Spleen (tissue), 7 donors: ENCODE results near the gene FBXW8.

Experiments used
- POLR2A ChIP-seq, 3 donors: fragments of 450-650 bp; IDR thresholded peaks; one replicate each; pipeline ENCODE4 v1.5.1; 2017; ENCODE audit warnings: antibody characterized with exemption in 3 of 3, mild to moderate bottlenecking in 1 of 3
- TF ChIP-seq, protein P1 (sequence below), 11 experiments: fragments of 200-600 bp in 7 of 11; fragments of 450-650 bp in 4 of 11; sonication (generic) in 4 of 11; IDR thresholded peaks in 8 of 11; conservative IDR thresholded peaks in 3 of 11; 1 replicate in 7 of 11; 2 replicates in 4 of 11; pipeline versions ENCODE4 v1.4.0 to v1.8.0; 2016 to 2021; ENCODE audit warnings: antibody characterized with exemption in 11 of 11, inconsistent platforms in 4 of 11, mild to moderate bottlenecking in 1 of 11
- donor health status: DM: no; HTN: no; CAD: no; lungs with moderate emphysema.
- donor health status: DM: no; HTN: no; CAD: no.
- donor health status: DM: no; HTN: no; CAD: no.

GRCh38 chr12:116891019-116891418 is 19.7 kb upstream of the FBXW8 start:
- no peak for TF ChIP-seq POLR2A (IDR thresholded peaks at IDR 0.05)
- TF ChIP-seq, protein P1, sequence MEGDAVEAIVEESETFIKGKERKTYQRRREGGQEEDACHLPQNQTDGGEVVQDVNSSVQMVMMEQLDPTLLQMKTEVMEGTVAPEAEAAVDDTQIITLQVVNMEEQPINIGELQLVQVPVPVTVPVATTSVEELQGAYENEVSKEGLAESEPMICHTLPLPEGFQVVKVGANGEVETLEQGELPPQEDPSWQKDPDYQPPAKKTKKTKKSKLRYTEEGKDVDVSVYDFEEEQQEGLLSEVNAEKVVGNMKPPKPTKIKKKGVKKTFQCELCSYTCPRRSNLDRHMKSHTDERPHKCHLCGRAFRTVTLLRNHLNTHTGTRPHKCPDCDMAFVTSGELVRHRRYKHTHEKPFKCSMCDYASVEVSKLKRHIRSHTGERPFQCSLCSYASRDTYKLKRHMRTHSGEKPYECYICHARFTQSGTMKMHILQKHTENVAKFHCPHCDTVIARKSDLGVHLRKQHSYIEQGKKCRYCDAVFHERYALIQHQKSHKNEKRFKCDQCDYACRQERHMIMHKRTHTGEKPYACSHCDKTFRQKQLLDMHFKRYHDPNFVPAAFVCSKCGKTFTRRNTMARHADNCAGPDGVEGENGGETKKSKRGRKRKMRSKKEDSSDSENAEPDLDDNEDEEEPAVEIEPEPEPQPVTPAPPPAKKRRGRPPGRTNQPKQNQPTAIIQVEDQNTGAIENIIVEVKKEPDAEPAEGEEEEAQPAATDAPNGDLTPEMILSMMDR (IDR thresholded peaks at IDR 0.05 in 8 of 11, conservative IDR thresholded peaks at IDR 0.05 in 3 of 11) = no peak
